ENCODE measurements around the gene ACVR1.

- no peak for TF ChIP-seq POLR2A (IDR thresholded peaks at IDR 0.05)
- no peak for TF ChIP-seq CTCF (IDR thresholded peaks at IDR 0.05)
Measured at GRCh38 chr2:157818227-157818626, 57.9 kb downstream of the ACVR1 start.

Data from testis (tissue), 2 donors.